Measurements from ENCODE around the gene SLC50A1. TPM values are rescaled to one million over a fixed set of nuclear protein-coding genes. Genes with fewer than 3 reads are reported as not detected.

Gene SLC50A1
- total and polyA plus RNA-seq, 9 of the 15 experiments (the other 6 are each of a cell fraction or from before 2014, with no cell fraction given): 46.5 to 132 (median 91.9) TPM

DNA sequence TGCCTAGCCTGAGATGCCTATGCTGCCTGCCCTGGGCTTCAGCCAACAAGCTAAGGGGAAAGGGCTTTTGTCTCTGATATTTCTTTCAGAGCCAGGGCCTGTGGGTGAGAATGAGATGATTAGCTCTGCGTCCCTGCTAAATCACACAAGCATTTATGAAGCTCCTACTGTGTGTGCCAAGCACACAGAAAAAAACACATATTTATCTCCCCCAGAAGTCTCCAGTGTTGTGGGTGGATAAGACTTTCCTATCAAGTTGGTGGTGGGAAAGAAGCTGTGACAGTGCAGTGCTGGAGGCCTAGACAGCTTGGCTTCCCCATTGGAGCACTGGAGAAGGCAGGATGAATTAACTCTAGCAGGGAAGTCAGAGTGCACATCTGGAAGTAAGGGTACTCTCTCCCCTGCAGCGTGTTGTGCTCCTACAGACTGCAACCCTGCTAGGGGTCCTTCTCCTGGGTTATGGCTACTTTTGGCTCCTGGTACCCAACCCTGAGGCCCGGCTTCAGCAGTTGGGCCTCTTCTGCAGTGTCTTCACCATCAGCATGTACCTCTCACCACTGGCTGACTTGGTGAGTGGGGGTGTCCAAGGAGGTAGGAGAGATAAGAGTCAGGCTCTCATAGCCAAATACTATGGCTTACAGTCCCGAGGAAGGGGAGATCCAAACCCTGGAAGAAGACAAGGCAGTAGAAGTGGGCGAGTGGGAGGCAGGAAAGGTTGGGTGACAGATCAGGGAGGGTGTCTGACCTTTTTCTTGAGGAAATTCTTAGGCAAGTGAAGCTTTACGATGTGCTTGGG, 1.7 kb downstream of the SLC50A1 start (continued):
- TF ChIP-seq, protein P1, sequence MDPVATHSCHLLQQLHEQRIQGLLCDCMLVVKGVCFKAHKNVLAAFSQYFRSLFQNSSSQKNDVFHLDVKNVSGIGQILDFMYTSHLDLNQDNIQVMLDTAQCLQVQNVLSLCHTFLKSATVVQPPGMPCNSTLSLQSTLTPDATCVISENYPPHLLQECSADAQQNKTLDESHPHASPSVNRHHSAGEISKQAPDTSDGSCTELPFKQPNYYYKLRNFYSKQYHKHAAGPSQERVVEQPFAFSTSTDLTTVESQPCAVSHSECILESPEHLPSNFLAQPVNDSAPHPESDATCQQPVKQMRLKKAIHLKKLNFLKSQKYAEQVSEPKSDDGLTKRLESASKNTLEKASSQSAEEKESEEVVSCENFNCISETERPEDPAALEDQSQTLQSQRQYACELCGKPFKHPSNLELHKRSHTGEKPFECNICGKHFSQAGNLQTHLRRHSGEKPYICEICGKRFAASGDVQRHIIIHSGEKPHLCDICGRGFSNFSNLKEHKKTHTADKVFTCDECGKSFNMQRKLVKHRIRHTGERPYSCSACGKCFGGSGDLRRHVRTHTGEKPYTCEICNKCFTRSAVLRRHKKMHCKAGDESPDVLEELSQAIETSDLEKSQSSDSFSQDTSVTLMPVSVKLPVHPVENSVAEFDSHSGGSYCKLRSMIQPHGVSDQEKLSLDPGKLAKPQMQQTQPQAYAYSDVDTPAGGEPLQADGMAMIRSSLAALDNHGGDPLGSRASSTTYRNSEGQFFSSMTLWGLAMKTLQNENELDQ (CRISPR knock-in tag; IDR thresholded peaks at IDR 0.05; ENCODE audit: borderline replicate concordance): no peak
- no peak for TF ChIP-seq ZNF354B (CRISPR knock-in tag; IDR thresholded peaks at IDR 0.05)
- no peak for TF ChIP-seq HSF4 (CRISPR knock-in tag; IDR thresholded peaks at IDR 0.05; ENCODE audit: borderline replicate concordance)
- TF ChIP-seq CBX5 (IDR thresholded peaks at IDR 0.05; ENCODE audit: borderline replicate concordance, low read depth): no peak
- no peak for TF ChIP-seq CBX1 (IDR thresholded peaks at IDR 0.05; ENCODE audit: low read depth)
- TF ChIP-seq OTX1 (CRISPR knock-in tag; IDR thresholded peaks at IDR 0.05): no peak
- TF ChIP-seq ZNF57 (CRISPR knock-in tag; IDR thresholded peaks at IDR 0.05): no peak
- TF ChIP-seq CHD1 (IDR thresholded peaks at IDR 0.05; ENCODE audit: low read length): no peak
- TF ChIP-seq, protein P2, sequence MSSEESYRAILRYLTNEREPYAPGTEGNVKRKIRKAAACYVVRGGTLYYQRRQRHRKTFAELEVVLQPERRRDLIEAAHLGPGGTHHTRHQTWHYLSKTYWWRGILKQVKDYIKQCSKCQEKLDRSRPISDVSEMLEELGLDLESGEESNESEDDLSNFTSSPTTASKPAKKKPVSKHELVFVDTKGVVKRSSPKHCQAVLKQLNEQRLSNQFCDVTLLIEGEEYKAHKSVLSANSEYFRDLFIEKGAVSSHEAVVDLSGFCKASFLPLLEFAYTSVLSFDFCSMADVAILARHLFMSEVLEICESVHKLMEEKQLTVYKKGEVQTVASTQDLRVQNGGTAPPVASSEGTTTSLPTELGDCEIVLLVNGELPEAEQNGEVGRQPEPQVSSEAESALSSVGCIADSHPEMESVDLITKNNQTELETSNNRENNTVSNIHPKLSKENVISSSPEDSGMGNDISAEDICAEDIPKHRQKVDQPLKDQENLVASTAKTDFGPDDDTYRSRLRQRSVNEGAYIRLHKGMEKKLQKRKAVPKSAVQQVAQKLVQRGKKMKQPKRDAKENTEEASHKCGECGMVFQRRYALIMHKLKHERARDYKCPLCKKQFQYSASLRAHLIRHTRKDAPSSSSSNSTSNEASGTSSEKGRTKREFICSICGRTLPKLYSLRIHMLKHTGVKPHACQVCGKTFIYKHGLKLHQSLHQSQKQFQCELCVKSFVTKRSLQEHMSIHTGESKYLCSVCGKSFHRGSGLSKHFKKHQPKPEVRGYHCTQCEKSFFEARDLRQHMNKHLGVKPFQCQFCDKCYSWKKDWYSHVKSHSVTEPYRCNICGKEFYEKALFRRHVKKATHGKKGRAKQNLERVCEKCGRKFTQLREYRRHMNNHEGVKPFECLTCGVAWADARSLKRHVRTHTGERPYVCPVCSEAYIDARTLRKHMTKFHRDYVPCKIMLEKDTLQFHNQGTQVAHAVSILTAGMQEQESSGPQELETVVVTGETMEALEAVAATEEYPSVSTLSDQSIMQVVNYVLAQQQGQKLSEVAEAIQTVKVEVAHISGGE (CRISPR knock-in tag; IDR thresholded peaks at IDR 0.05): no peak
- TF ChIP-seq, protein P3, sequence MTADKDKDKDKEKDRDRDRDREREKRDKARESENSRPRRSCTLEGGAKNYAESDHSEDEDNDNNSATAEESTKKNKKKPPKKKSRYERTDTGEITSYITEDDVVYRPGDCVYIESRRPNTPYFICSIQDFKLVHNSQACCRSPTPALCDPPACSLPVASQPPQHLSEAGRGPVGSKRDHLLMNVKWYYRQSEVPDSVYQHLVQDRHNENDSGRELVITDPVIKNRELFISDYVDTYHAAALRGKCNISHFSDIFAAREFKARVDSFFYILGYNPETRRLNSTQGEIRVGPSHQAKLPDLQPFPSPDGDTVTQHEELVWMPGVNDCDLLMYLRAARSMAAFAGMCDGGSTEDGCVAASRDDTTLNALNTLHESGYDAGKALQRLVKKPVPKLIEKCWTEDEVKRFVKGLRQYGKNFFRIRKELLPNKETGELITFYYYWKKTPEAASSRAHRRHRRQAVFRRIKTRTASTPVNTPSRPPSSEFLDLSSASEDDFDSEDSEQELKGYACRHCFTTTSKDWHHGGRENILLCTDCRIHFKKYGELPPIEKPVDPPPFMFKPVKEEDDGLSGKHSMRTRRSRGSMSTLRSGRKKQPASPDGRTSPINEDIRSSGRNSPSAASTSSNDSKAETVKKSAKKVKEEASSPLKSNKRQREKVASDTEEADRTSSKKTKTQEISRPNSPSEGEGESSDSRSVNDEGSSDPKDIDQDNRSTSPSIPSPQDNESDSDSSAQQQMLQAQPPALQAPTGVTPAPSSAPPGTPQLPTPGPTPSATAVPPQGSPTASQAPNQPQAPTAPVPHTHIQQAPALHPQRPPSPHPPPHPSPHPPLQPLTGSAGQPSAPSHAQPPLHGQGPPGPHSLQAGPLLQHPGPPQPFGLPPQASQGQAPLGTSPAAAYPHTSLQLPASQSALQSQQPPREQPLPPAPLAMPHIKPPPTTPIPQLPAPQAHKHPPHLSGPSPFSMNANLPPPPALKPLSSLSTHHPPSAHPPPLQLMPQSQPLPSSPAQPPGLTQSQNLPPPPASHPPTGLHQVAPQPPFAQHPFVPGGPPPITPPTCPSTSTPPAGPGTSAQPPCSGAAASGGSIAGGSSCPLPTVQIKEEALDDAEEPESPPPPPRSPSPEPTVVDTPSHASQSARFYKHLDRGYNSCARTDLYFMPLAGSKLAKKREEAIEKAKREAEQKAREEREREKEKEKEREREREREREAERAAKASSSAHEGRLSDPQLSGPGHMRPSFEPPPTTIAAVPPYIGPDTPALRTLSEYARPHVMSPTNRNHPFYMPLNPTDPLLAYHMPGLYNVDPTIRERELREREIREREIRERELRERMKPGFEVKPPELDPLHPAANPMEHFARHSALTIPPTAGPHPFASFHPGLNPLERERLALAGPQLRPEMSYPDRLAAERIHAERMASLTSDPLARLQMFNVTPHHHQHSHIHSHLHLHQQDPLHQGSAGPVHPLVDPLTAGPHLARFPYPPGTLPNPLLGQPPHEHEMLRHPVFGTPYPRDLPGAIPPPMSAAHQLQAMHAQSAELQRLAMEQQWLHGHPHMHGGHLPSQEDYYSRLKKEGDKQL (CRISPR knock-in tag; IDR thresholded peaks at IDR 0.05; ENCODE audit: borderline replicate concordance): no peak

Data from K562 (cell line).